Anterior cingulate cortex (tissue), 58 donors: ENCODE results near the gene DEAF1.

Experiments used
- DNase-seq, 58 donors: peaks; one replicate each; lab custom pipeline; 2025; lab: John Stamatoyannopoulos, UW

The DEAF1 gene

GRCh38 chr11:615504-616319 is 79.3 kb downstream of the DEAF1 start, which contains the start of gene IRF7:
Gene IRF7, minus strand, starts transcription at chr11:615950. Its CDS starts 586 bp downstream, at chr11:615364.
- DNase-seq: peak in 55 of 58 donors; percentile 11 to 89 (median 76)

- no peak for DNase-seq
Observed at GRCh38 chr11:614623-615503, 80.2 kb downstream of the DEAF1 start.

DNA sequence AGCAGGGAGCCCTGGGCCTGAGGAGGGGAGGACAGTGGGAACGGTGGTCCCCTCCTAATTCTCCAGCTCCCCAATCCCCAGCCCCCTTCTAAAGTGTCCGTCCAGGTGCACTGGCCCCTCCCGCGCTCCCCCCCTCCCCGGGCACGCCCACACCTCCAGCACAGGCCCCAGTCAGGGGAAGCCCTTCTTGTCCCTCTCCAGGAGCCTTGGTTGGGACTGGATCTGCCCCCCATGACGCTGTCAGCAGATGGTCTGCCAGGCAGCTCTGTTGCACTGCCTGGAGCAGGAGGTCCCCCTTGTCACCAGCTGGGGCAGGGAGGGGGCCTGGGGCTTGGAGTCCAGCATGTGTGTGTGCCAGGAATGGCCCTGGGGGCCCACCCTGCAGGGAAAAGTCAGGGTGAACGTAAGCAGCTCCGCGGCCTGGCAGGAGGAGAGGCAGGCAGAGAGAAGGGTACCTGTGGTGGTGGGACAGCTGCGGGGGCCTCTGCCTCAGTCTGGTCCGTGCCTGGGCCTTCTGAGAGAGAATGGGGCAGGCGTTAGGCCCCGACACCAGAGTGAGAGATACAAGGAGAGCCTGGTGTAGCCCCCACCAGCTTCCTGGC is 80.9 kb downstream of the DEAF1 start:
- DNase-seq: no peak

DNA sequence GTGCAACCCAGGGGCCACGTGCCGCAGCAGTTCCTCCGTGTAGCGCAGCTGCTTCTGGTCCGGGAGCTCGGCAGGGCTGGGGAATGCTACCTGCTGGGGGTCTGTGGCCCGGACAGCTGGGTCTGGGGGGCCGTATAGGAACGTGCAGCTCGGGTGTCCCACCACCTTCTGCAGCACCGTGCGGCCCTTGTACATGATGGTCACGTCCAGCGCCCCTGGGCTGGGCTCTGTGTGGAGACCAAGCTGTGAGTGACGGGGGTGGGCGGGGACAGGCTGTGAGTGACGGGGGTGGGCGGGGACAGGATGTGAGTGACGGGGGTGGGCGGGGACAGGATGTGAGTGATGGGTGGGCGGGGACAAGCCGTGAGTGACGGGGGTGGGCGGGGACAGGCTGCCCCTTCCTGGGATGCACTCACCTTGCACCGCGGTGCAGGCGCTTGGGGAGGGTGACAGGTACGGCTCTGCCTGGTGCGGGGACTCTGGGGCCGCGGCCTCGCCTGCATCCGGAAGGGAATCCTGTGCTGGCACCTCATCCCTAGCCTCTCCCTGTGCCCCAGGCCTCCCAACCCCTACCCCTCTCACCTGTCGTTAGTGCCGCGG is 81.6 kb downstream of the DEAF1 start:
- peak in 8 of 58 donors; percentile 26 to 57 (median 33) for DNase-seq

GRCh38 chr11:612961-613300 is 82.1 kb downstream of the DEAF1 start:
- DNase-seq: no peak

- DNase-seq: no peak
Observed at GRCh38 chr11:612201-612960, 82.6 kb downstream of the DEAF1 start.

GRCh38 chr11:611001-611996 is 83.7 kb downstream of the DEAF1 start:
- DNase-seq: no peak

- DNase-seq: no peak
Observed at GRCh38 chr11:610146-610801, 84.7 kb downstream of the DEAF1 start.

GRCh38 chr11:609341-609811 is 85.6 kb downstream of the DEAF1 start:
- DNase-seq: no peak

DNA sequence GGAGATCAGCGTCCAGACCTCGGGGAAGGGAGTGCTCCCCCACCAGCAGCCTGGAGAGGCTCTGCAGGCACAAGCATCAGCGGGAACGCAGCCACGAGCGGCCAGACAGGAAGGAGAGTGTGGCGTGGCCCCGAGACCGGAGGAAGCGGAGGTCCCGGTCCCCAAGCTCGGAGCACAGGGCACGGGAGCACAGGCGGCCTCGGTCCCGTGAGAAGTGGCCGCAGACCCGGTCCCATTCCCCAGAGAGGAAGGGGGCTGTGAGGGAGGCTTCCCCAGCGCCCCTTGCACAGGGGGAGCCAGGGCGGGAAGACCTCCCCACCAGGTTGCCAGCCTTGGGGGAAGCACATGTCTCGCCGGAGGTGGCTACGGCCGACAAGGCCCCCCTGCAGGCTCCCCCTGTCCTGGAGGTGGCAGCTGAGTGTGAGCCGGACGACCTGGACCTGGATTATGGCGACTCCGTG is 86.2 kb downstream of the DEAF1 start:
- no peak for DNase-seq

DNA sequence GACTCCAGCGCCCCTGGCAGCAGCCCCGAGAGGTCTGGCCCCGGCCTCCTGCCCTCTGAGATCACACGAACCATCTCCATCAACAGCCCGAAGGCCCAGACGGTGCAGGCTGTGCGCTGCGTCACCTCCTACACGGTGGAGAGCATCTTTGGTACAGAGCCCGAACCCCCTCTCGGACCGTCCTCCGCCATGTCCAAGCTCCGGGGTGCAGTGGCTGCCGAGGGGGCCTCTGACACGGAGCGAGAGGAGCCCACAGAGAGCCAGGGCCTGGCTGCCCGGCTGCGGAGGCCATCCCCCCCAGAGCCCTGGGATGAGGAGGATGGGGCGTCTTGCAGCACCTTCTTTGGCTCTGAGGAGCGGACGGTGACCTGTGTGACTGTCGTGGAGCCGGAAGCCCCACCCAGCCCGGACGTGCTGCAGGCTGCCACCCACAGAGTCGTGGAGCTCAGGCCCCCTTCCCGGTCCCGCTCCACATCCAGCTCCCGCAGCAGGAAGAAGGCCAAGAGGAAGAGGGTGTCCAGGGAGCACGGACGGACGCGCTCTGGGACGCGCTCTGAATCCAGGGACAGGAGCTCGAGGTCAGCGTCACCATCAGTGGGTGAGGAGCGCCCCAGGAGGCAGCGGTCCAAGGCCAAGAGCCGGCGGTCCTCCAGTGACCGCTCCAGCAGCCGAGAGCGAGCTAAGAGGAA is 86.9 kb downstream of the DEAF1 start:
- no peak for DNase-seq

GRCh38 chr11:607020-607780 is 87.8 kb downstream of the DEAF1 start:
- DNase-seq: no peak

GRCh38 chr11:606245-606644 is 88.8 kb downstream of the DEAF1 start:
- DNase-seq: peak in 10 of 58 donors; percentile 14 to 44 (median 32)

GRCh38 chr11:605286-606129 is 89.5 kb downstream of the DEAF1 start:
- no peak for DNase-seq

DNA sequence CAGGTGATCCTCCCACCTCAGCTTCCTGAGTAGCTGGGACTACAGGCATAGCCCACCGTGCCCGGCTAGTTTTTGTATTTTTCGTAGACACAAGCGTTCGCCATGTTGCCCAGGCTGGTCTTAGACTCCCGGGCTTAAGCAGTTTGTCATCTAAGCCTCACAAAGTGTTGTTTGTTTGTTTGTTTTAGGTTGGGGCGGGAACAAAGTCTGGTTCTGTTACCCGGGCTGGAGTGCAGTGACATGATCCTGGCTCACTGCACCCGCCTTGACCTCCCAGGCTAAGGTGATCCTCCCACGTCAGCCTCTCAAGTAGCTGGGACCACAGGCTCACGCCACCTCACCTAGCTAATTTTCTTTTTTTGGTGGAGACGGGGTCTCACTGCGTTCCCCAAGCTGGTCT is 91.9 kb downstream of the DEAF1 start:
- no peak for DNase-seq
